Tibial nerve (tissue), 4 donors: Measurements from ENCODE around the gene CTNNA3. TPM values are rescaled to one million over a fixed set of nuclear protein-coding genes. Genes with fewer than 3 reads are reported as not detected.
A peak's percentile ranks its signal among the peaks of the same experiment; 100 is the strongest.

ENCODE experiments used
- DNase-seq, 2 donors: peaks; one replicate each; pipeline ENCODE4 v3.0.0-alpha.2; 2019; ENCODE audit warnings: low spot score in 2 of 2
- H3K27ac ChIP-seq, 4 donors: fragments of 200-600 bp; sonication (generic) in 3 of 4; one replicate each; pipeline ENCODE4 v1.5.1; 2017 to 2019; ENCODE audit warnings: mild to moderate bottlenecking in 1 of 4
- H3K27me3 ChIP-seq, 2 donors: fragments of 200-600 bp; sonication (generic) in 1 of 2; one replicate each; pipeline versions ENCODE4 v1.5.1 to v1.6.0; 2017 to 2019
- H3K36me3 ChIP-seq, 3 donors: fragments of 200-600 bp; sonication (generic); one replicate each; pipeline ENCODE4 v1.5.1; 2018 to 2019
- H3K4me1 ChIP-seq, 4 donors: fragments of 200-600 bp; sonication (generic) in 3 of 4; one replicate each; pipeline ENCODE4 v1.5.1; 2017 to 2019
- H3K4me3 ChIP-seq, 4 donors: fragments of 200-600 bp; sonication (generic) in 3 of 4; one replicate each; pipeline ENCODE4 v1.5.1; 2017 to 2019; ENCODE audit warnings: mild to moderate bottlenecking in 1 of 4, moderate library complexity in 1 of 4
- H3K9me3 ChIP-seq, 4 donors: fragments of 200-600 bp; sonication (generic) in 3 of 4; one replicate each; pipeline ENCODE4 v1.5.1; 2017 to 2019
- EP300 ChIP-seq, 2 donors: sonication (generic); formaldehyde crosslinking; IDR thresholded peaks; one replicate each; pipeline ENCODE4 v1.6.1; 2017; ENCODE audit warnings: antibody characterized with exemption in 2 of 2, mild to moderate bottlenecking in 1 of 2
- POLR2A ChIP-seq, 2 donors: fragments of 450-650 bp; IDR thresholded peaks; one replicate each; pipeline ENCODE4 v1.6.1; 2017; ENCODE audit warnings: antibody characterized with exemption in 2 of 2, mild to moderate bottlenecking in 2 of 2, moderate library complexity in 2 of 2
- WGBS, 2 donors: methylation state at CpG; one replicate each; pipeline ENCODE4 v1.1.5; 2018; 5-methylcytosine and 5-hydroxymethylcytosine counted together
- total RNA-seq, 4 donors: library from RNA; depleted of rRNA; stranded (reverse); fragments of >200 nt; gene quantifications; one replicate each; pipeline ENCODE4 v1.1.0, GENCODE V29; 2016
- TF ChIP-seq, protein P1 (sequence below), 5 experiments: fragments of 200-600 bp in 3 of 5; fragments of 450-650 bp in 2 of 5; sonication (generic) in 3 of 5; IDR thresholded peaks; one replicate each; pipeline ENCODE4 v1.5.1; 2016 to 2019; ENCODE audit warnings: antibody characterized with exemption in 5 of 5, mild to moderate bottlenecking in 3 of 5, moderate library complexity in 2 of 5

CTNNA3 gene
- total RNA-seq, 4 donors from 2014 or later, result 15.9 to 36.1 (median 23.1) TPM

DNA sequence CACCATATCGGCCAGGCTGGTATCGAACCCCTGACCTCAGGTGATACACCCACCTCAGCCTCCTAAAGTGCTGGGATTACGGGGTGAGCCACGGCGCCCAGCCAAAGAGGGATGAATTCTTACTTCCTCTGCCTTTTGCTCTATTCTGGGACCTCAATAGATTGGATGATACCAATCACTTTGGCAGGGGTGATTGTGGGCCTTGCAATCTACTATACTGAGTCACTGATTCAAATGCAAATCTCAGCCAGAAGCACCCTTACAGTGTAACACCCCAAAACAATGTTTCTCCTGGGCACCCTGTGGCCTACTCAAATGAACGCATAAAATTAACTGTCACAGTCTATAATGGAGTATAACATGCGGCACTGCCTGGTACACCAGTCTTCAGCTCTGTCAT is 1366.8 kb downstream of the CTNNA3 start:
- TF ChIP-seq, protein P1, sequence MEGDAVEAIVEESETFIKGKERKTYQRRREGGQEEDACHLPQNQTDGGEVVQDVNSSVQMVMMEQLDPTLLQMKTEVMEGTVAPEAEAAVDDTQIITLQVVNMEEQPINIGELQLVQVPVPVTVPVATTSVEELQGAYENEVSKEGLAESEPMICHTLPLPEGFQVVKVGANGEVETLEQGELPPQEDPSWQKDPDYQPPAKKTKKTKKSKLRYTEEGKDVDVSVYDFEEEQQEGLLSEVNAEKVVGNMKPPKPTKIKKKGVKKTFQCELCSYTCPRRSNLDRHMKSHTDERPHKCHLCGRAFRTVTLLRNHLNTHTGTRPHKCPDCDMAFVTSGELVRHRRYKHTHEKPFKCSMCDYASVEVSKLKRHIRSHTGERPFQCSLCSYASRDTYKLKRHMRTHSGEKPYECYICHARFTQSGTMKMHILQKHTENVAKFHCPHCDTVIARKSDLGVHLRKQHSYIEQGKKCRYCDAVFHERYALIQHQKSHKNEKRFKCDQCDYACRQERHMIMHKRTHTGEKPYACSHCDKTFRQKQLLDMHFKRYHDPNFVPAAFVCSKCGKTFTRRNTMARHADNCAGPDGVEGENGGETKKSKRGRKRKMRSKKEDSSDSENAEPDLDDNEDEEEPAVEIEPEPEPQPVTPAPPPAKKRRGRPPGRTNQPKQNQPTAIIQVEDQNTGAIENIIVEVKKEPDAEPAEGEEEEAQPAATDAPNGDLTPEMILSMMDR (IDR thresholded peaks at IDR 0.05), result no peak
- TF ChIP-seq POLR2A (IDR thresholded peaks at IDR 0.05), result no peak
- no peak for TF ChIP-seq EP300 (IDR thresholded peaks at IDR 0.05)
- DNase-seq, result no peak
- Histone ChIP-seq H3K9me3 (no peaks in the 10 kb centered on the region), H3K27me3 (no peaks in the 10 kb centered on the region), H3K36me3 (no peaks in the 10 kb centered on the region), H3K27ac (no peak overlapping the region), H3K4me3 (no peak overlapping the region), H3K4me1 (no peaks in the 10 kb centered on the region)
- 95 to 96% methylated on average over 7 of the region's 7 CpGs for WGBS, 2 donors

DNA sequence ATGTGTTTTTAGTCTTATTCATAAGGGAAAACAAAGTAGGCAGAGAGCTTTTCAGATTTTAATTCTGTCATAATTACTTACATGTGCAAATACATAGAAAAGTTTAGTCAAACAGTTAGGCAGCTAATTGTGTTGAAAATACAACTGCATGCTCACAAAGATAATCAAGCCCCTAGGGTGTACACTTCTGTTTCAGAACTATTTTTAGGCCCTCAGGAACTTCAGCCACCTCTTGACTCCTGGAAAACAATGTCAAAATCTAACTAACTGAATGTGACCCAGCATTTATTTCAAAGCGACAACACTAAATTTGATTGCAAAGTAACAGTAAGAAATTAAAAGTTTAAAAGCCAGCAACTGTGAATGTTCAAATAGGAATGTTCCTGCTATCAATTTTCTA is 1369.1 kb downstream of the CTNNA3 start:
- DNase-seq, result no peak
- TF ChIP-seq, protein P1 (IDR thresholded peaks at IDR 0.05), result no peak
- TF ChIP-seq EP300 (IDR thresholded peaks at IDR 0.05) (no peak), POLR2A (IDR thresholded peaks at IDR 0.05) (no peak)
- H3K36me3 ChIP-seq, result no peaks in the 10 kb centered on the region
- peaks cover 0 to 5% (median 0%) of the 10 kb centered on the region in 4 donors for H3K4me1 ChIP-seq
- H3K9me3 ChIP-seq, result no peaks in the 10 kb centered on the region
- H3K4me3 ChIP-seq, result no peak overlapping the region
- H3K27me3 ChIP-seq, result no peaks in the 10 kb centered on the region
- 38 to 40% methylated on average over 1 of the region's 1 CpG for WGBS, 2 donors
- H3K27ac ChIP-seq, result no peak overlapping the region

DNA sequence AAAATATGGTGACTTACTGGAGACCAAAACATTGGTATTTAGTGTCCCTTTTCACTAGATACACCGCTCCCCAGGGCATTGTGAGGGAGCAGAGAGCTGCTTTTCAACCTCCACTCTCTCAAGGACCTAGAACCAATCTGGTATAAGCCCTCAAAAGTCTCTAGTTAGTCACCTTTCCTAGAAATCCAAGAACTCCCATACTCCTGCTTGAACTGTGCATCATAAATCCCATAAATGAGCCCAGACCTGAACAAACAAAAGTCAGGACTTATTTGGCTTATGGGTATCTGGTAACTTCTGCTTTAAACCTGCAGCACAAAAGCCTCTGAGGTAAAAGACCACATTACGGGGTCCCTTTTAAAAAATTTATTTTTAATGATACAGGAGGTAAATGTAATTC is 1373.2 kb downstream of the CTNNA3 start:
- no peak overlapping the region for H3K27ac ChIP-seq
- H3K4me1 ChIP-seq, result peaks cover 0 to 5% (median 0%) of the 10 kb centered on the region in 4 donors
- H3K4me3 ChIP-seq, result no peak overlapping the region
- WGBS, 2 donors, result 94 to 95% methylated on average over 2 of the region's 2 CpGs
- DNase-seq, result no peak
- TF ChIP-seq POLR2A (IDR thresholded peaks at IDR 0.05) (no peak), EP300 (IDR thresholded peaks at IDR 0.05) (no peak)
- TF ChIP-seq, protein P1 (IDR thresholded peaks at IDR 0.05), result no peak
- no peaks in the 10 kb centered on the region for H3K9me3 ChIP-seq
- H3K36me3 ChIP-seq, result no peaks in the 10 kb centered on the region
- H3K27me3 ChIP-seq, result no peaks in the 10 kb centered on the region

DNA sequence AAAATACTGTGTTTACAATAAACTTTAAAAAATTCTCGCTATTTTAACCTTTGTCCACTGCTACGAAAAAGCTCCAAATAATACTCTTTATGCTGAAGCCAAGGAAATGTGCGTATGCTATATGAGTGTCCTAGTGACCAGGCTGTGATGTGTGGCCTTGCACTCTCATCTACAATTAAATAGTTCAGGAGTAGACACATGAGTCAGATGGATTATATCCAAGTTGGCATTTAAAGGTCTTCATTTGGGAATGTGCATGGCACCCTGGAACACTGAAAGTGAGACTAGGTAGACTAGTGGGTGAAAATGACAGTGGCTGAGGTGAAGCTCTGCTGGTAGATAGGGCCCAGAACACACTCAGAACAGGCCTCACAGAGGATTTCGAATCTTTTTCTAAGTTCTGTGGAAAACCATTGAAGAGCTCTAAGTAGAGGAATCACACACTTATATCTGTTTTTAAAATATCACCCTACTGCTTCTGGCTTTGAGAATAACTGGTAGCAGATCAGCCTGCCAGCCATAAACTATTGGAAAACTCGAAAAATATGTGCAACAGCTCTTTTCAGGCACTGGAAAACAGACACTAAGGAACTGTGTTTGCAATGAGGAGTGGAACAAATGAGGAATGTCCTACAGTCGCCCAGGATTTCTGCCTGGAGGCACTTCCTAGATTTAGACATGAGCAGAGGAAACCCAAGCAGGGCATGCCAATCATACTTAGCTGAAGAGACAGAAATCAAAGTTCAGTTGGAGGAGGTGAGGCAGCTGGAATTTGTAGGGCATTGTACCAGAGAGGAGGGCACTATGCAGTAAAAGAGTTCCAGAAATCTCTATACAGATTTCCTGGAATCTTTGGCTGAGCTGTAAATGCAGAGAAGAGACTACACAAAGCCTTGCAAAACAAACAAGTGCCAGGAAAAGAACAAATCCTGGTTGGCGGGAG is 1374.0 kb downstream of the CTNNA3 start:
- Histone ChIP-seq H3K4me1 (peaks cover 0 to 5% (median 0%) of the 10 kb centered on the region in 4 donors), H3K27ac (peak overlapping the region in 1 of 4 donors; percentile 48), H3K9me3 (no peaks in the 10 kb centered on the region), H3K27me3 (no peaks in the 10 kb centered on the region), H3K36me3 (no peaks in the 10 kb centered on the region), H3K4me3 (no peak overlapping the region)
- 39 to 42% methylated on average over 7 of the region's 7 CpGs for WGBS, 2 donors
- no peak for DNase-seq
- TF ChIP-seq EP300 (IDR thresholded peaks at IDR 0.05) (no peak), POLR2A (IDR thresholded peaks at IDR 0.05) (no peak)
- TF ChIP-seq, protein P1 (IDR thresholded peaks at IDR 0.05), result no peak

DNA sequence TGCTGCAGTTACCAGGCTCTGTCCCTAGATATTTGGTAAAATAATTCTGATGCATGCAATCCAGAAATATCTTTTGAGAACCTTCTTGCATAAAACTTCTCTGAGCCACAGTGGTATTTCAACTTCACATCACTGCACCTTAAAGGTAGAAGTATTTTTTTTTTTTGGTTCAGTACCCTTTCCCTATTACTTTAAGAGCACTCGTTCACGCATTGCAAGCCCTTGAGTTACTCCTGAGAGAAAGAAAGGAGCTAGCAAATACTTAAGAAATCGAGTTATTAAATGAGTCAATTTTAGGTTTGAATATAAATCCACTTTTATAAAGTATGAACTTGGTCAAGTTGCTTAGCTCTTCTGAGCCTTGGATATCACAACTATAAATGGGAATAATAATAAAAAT is 1377.2 kb downstream of the CTNNA3 start:
- no peak overlapping the region for H3K4me3 ChIP-seq
- WGBS, 2 donors, result 92 to 96% methylated on average over 3 of the region's 3 CpGs

More for the DNA sequence above, 1377.2 kb downstream of the CTNNA3 start:
- Histone ChIP-seq H3K9me3 (no peaks in the 10 kb centered on the region), H3K27ac (no peak overlapping the region), H3K4me1 (peaks cover 0 to 5% (median 0%) of the 10 kb centered on the region in 4 donors), H3K36me3 (no peaks in the 10 kb centered on the region), H3K27me3 (no peaks in the 10 kb centered on the region)
- TF ChIP-seq POLR2A (IDR thresholded peaks at IDR 0.05) (no peak), EP300 (IDR thresholded peaks at IDR 0.05) (no peak)
- TF ChIP-seq, protein P1 (IDR thresholded peaks at IDR 0.05), result no peak
- no peak for DNase-seq
